HEK293 (cell line): ENCODE data around the gene TMEM17.

ENCODE experiments used
- CTCF ChIA-PET: fragments of 350-600 bp; formaldehyde crosslinking; extraction: SDS; loops from one replicate; lab custom pipeline; 2021; ENCODE audit warnings: antibody characterized with exemption; lab: Yijun Ruan, JAX
- POLR2A ChIA-PET: fragments of 300-600 bp; formaldehyde crosslinking; extraction: SDS; loops from one replicate; lab custom pipeline; 2020; ENCODE audit warnings: antibody characterized with exemption, inconsistent platforms; lab: Yijun Ruan, JAX
- H3K27ac ChIP-seq: fragments of 200-500 bp; sonication (Bioruptor generic); 2 replicates; pipeline ENCODE4 v1.5.1; 2014; ENCODE audit warnings: low read depth, low read length, control low read depth, inconsistent platforms; ENCODE audit errors: extremely low read depth
- H3K36me3 ChIP-seq, 2 experiments: fragments of 200-500 bp in 1 of 2; sonication (Bioruptor generic) in 1 of 2; 1 replicate in 1 of 2; 2 replicates in 1 of 2; pipeline ENCODE4 v1.5.1; 2014 to 2017; ENCODE audit warnings: inconsistent platforms in 2 of 2, low read length in 2 of 2; ENCODE audit not compliant: control insufficient read depth in 2 of 2, insufficient read depth in 1 of 2
- H3K4me1 ChIP-seq: fragments of 200-500 bp; sonication (Bioruptor generic); 2 replicates; pipeline ENCODE4 v1.5.1; 2014; ENCODE audit warnings: mild to moderate bottlenecking, low read length, inconsistent platforms; ENCODE audit not compliant: control insufficient read depth, insufficient read depth
- H3K4me3 ChIP-seq: 2 replicates; pipeline ENCODE4 v1.5.1; 2011; ENCODE audit warnings: low read depth, mild to moderate bottlenecking, control low read depth, low read length, moderate library complexity
- H3K9me3 ChIP-seq: fragments of 200-500 bp; sonication (Bioruptor generic); 2 replicates; pipeline ENCODE4 v1.5.1; 2014; ENCODE audit warnings: low read depth, low read length, inconsistent platforms; ENCODE audit not compliant: control insufficient read depth, insufficient read depth
- BCL6B ChIP-seq: fragments of 450-650 bp; formaldehyde crosslinking; IDR thresholded peaks from 2 replicates; pipeline ENCODE4 v1.5.1; 2017; ENCODE audit warnings: missing biosample characterization, missing genetic modification characterization
- GFI1B ChIP-seq: fragments of 450-650 bp; formaldehyde crosslinking; IDR thresholded peaks from 2 replicates; pipeline ENCODE4 v1.5.1; 2016; ENCODE audit warnings: missing biosample characterization, missing genetic modification characterization
- MYNN ChIP-seq: fragments of 450-650 bp; formaldehyde crosslinking; IDR thresholded peaks from 2 replicates; pipeline ENCODE4 v1.5.1; 2016; ENCODE audit warnings: missing biosample characterization, missing genetic modification characterization, borderline replicate concordance
- OSR2 ChIP-seq: fragments of 450-650 bp; formaldehyde crosslinking; IDR thresholded peaks from 2 replicates; pipeline ENCODE4 v1.5.1; 2016; ENCODE audit warnings: missing biosample characterization, missing genetic modification characterization
- PBX3 ChIP-seq: sonication (generic); formaldehyde crosslinking; IDR thresholded peaks from 2 replicates; pipeline ENCODE4 v1.8.1; 2022; ENCODE audit warnings: mild to moderate bottlenecking, moderate library complexity, missing genetic modification reagents
- REPIN1 ChIP-seq: fragments of 450-650 bp; formaldehyde crosslinking; IDR thresholded peaks from 2 replicates; pipeline ENCODE4 v1.5.1; 2017; ENCODE audit warnings: missing biosample characterization, missing genetic modification characterization, low read depth
- SETDB1 ChIP-seq: IDR thresholded peaks from one replicate; pipeline ENCODE4 v1.6.1; 2017; ENCODE audit warnings: mild to moderate bottlenecking, low read length, moderate library complexity, mixed read lengths; ENCODE audit not compliant: insufficient read length
- ZBTB1 ChIP-seq: fragments of 450-650 bp; formaldehyde crosslinking; IDR thresholded peaks from 2 replicates; pipeline ENCODE4 v1.5.1; 2016; ENCODE audit warnings: missing biosample characterization, missing genetic modification characterization
- ZBTB7A ChIP-seq: fragments of 450-650 bp; formaldehyde crosslinking; IDR thresholded peaks from 2 replicates; pipeline ENCODE4 v1.5.1; 2016; ENCODE audit warnings: low read depth, missing biosample characterization, missing genetic modification characterization
- ZFP69B ChIP-seq: fragments of 450-650 bp; formaldehyde crosslinking; IDR thresholded peaks from 2 replicates; pipeline ENCODE4 v1.5.1; 2016; ENCODE audit warnings: missing biosample characterization, missing genetic modification characterization
- ZNF211 ChIP-seq: fragments of 450-650 bp; formaldehyde crosslinking; IDR thresholded peaks from 2 replicates; pipeline ENCODE4 v1.5.1; 2016; ENCODE audit warnings: low read depth, missing biosample characterization, missing genetic modification characterization
- ZNF214 ChIP-seq: fragments of 450-650 bp; formaldehyde crosslinking; IDR thresholded peaks from 2 replicates; pipeline ENCODE4 v1.5.1; 2017; ENCODE audit warnings: missing biosample characterization, mild to moderate bottlenecking, missing genetic modification characterization, borderline replicate concordance
- ZNF24 ChIP-seq: fragments of 450-650 bp; formaldehyde crosslinking; IDR thresholded peaks from 2 replicates; pipeline ENCODE4 v1.5.1; 2016; ENCODE audit warnings: missing biosample characterization, missing genetic modification characterization
- ZNF350 ChIP-seq: fragments of 450-650 bp; formaldehyde crosslinking; IDR thresholded peaks from 2 replicates; pipeline ENCODE4 v1.5.0; 2017; ENCODE audit warnings: missing biosample characterization, mild to moderate bottlenecking, missing genetic modification characterization
- ZNF354C ChIP-seq: fragments of 450-650 bp; formaldehyde crosslinking; IDR thresholded peaks from 2 replicates; pipeline ENCODE4 v1.5.1; 2016; ENCODE audit warnings: missing biosample characterization, missing genetic modification characterization, low read depth, borderline replicate concordance
- ZNF394 ChIP-seq: fragments of 450-650 bp; formaldehyde crosslinking; IDR thresholded peaks from 2 replicates; pipeline ENCODE4 v1.5.1; 2016; ENCODE audit warnings: missing biosample characterization, missing genetic modification characterization, mild to moderate bottlenecking, moderate library complexity, borderline replicate concordance
- ZNF404 ChIP-seq: fragments of 450-650 bp; formaldehyde crosslinking; IDR thresholded peaks from 2 replicates; pipeline ENCODE4 v1.5.1; 2017; ENCODE audit warnings: missing biosample characterization, missing genetic modification characterization
- ZNF639 ChIP-seq: fragments of 450-650 bp; formaldehyde crosslinking; IDR thresholded peaks from 2 replicates; pipeline ENCODE4 v1.5.1; 2016; ENCODE audit warnings: missing biosample characterization, missing genetic modification characterization
- ZNF645 ChIP-seq: fragments of 450-650 bp; formaldehyde crosslinking; IDR thresholded peaks from 2 replicates; pipeline ENCODE4; 2016; ENCODE audit warnings: missing biosample characterization, missing genetic modification characterization
- ZNF791 ChIP-seq: fragments of 450-650 bp; formaldehyde crosslinking; IDR thresholded peaks from 2 replicates; pipeline ENCODE4 v1.5.1; 2016; ENCODE audit warnings: missing biosample characterization, missing genetic modification characterization
- ZNF830 ChIP-seq: fragments of 450-650 bp; IDR thresholded peaks from 2 replicates; pipeline ENCODE4 v1.5.0; 2018; ENCODE audit warnings: missing biosample characterization, missing genetic modification characterization, low read depth, mild to moderate bottlenecking, moderate library complexity
- ZSCAN5A ChIP-seq: fragments of 450-650 bp; formaldehyde crosslinking; IDR thresholded peaks from 2 replicates; pipeline ENCODE4 v1.5.1; 2016; ENCODE audit warnings: missing biosample characterization, missing genetic modification characterization

Gene TMEM17

GRCh38 chr2:62472312-62472711 lies 33.7 kb downstream of the TMEM17 start:
- H3K27ac ChIP-seq, result no peak overlapping the region
- H3K9me3 ChIP-seq, result no peaks in the 10 kb centered on the region
- H3K4me3 ChIP-seq, result no peak overlapping the region
- no peaks in the 10 kb centered on the region for H3K4me1 ChIP-seq
- ChIA-PET POLR2A (no interaction called here), CTCF (interaction anchor here (2.7 kb wide), 1 partner anchor 15 kb away, joined by 10 read pairs; no protein-coding TSS in a partner anchor)
- TF ChIP-seq ZFP69B, result no peak
- TF ChIP-seq MYNN (tag by site-specific recombination), result no peak
- no peak for TF ChIP-seq BCL6B (tag by site-specific recombination)
- H3K36me3 ChIP-seq, result no peaks in the 10 kb centered on the region

GRCh38 chr2:62471816-62472215 lies 34.2 kb downstream of the TMEM17 start:
- POLR2A ChIA-PET, result no interaction called here
- Histone ChIP-seq H3K4me1 (no peaks in the 10 kb centered on the region), H3K27ac (no peak overlapping the region), H3K9me3 (no peaks in the 10 kb centered on the region), H3K4me3 (no peak overlapping the region), H3K36me3 (no peaks in the 10 kb centered on the region)
- CTCF ChIA-PET, result interaction anchor here (2.7 kb wide), 1 partner anchor 15 kb away, joined by 10 read pairs; no protein-coding TSS in a partner anchor
- TF ChIP-seq ZNF791, result no peak
- no peak for TF ChIP-seq SETDB1
- TF ChIP-seq REPIN1 (tag by site-specific recombination), result no peak
- TF ChIP-seq PBX3 (CRISPR knock-in tag), result no peak
- no peak for TF ChIP-seq ZNF394 (tag by site-specific recombination)

GRCh38 chr2:62471404-62471803 lies 34.6 kb downstream of the TMEM17 start:
- Histone ChIP-seq H3K36me3 (no peaks in the 10 kb centered on the region), H3K4me1 (no peaks in the 10 kb centered on the region), H3K4me3 (no peak overlapping the region), H3K9me3 (no peaks in the 10 kb centered on the region), H3K27ac (no peak overlapping the region)
- ChIA-PET POLR2A (no interaction called here), CTCF (interaction anchor here (2.7 kb wide), 1 partner anchor 14 kb away, joined by 10 read pairs; no protein-coding TSS in a partner anchor)
- no peak for TF ChIP-seq ZNF830
- no peak for TF ChIP-seq ZNF404
- no peak for TF ChIP-seq ZNF211 (tag by site-specific recombination)
- TF ChIP-seq ZNF214 (tag by site-specific recombination), result no peak
- no peak for TF ChIP-seq GFI1B (tag by site-specific recombination)
- no peak for TF ChIP-seq ZBTB7A
- TF ChIP-seq ZNF24 (tag by site-specific recombination), result no peak
- no peak for TF ChIP-seq ZNF354C (tag by site-specific recombination)
- no peak for TF ChIP-seq ZNF639
- no peak for TF ChIP-seq OSR2 (tag by site-specific recombination)
- TF ChIP-seq ZNF645, result no peak
- TF ChIP-seq ZBTB1 (tag by site-specific recombination), result no peak
- no peak for TF ChIP-seq ZSCAN5A (tag by site-specific recombination)
- no peak for TF ChIP-seq ZNF350 (tag by site-specific recombination)
